H1 (cell line): ENCODE data around the gene PTGIR. TPM values are rescaled to one million over a fixed set of nuclear protein-coding genes. Genes with fewer than 3 reads are reported as not detected.

Experiments
- CTCF ChIA-PET: fragments of 300-600 bp; sonication (Branson Sonifier 250); formaldehyde crosslinking; loops from one replicate; lab custom pipeline; 2021; ENCODE audit not compliant: partially characterized antibody; lab: Charles Lee
- POLR2A ChIA-PET: fragments of 300-600 bp; sonication (Branson Sonifier 250); formaldehyde crosslinking; loops from one replicate; lab custom pipeline; 2021; ENCODE audit warnings: inconsistent platforms; ENCODE audit not compliant: partially characterized antibody; lab: Charles Lee
- DNase-seq, 2 experiments: peaks; one replicate each; pipeline versions ENCODE4 v3.0.0 to v3.0.0-alpha.2; 2010 to 2022; ENCODE audit warnings: low spot score in 2 of 2, low read depth in 1 of 2, mixed read lengths in 1 of 2
- FAIRE-seq: peaks from 2 replicates; lab custom pipeline; 2011; peaks lifted over from hg19 to GRCh38; lab: Jason Lieb, UNC
- H2AFZ ChIP-seq: 2 replicates; pipeline ENCODE4 v1.8.1; 2012; ENCODE audit warnings: low read length, inconsistent platforms
- H2AK5ac ChIP-seq: 2 replicates; pipeline ENCODE4 v1.6.1; 2013; ENCODE audit warnings: low read depth, low read length
- H2BK120ac ChIP-seq: replicated peaks from 2 replicates; pipeline ENCODE3; 2013; ENCODE audit warnings: low read depth, low read length, inconsistent platforms
- H2BK12ac ChIP-seq: 2 replicates; pipeline ENCODE4 v1.6.1; 2013; ENCODE audit warnings: low read depth, low read length
- H2BK15ac ChIP-seq: 2 replicates; pipeline ENCODE4 v1.6.1; 2013; ENCODE audit warnings: low read length
- H2BK20ac ChIP-seq: 2 replicates; pipeline ENCODE4 v1.6.1; 2013; ENCODE audit warnings: low read length
- H2BK5ac ChIP-seq: 2 replicates; pipeline ENCODE4 v1.6.1; 2013; ENCODE audit warnings: low read depth, low read length
- H3K14ac ChIP-seq: 2 replicates; pipeline ENCODE4 v1.6.1; 2013; ENCODE audit warnings: inconsistent platforms; ENCODE audit not compliant: insufficient read length
- H3K18ac ChIP-seq: 2 replicates; pipeline ENCODE4 v1.6.1; 2013; ENCODE audit warnings: low read length; ENCODE audit errors: extremely low read depth
- H3K23ac ChIP-seq: 2 replicates; pipeline ENCODE4 v1.6.1; 2013; ENCODE audit warnings: inconsistent platforms; ENCODE audit not compliant: insufficient read length
- H3K23me2 ChIP-seq: 2 replicates; pipeline ENCODE4 v1.6.1; 2013; ENCODE audit warnings: low read depth, low read length
- H3K27ac ChIP-seq: 2 replicates; pipeline ENCODE4 v1.6.1; 2011; ENCODE audit warnings: low read depth, low read length, inconsistent platforms
- H3K27me3 ChIP-seq, 4 experiments: replicated peaks in 1 of 4; 1 replicate in 1 of 4; 2 replicates in 3 of 4; pipeline versions ENCODE4 v1.6.1 to v1.8.1; 2011 to 2013; ENCODE audit warnings: low read length in 3 of 4, mild to moderate bottlenecking in 3 of 4, inconsistent platforms in 2 of 4, mixed read lengths in 2 of 4, moderate library complexity in 1 of 4; ENCODE audit not compliant: control insufficient read depth in 3 of 4, insufficient read depth in 3 of 4; ENCODE audit errors: extremely low read depth in 1 of 4
- H3K36me3 ChIP-seq, 4 experiments: 2 replicates each; pipeline versions ENCODE4 v1.6.1 to v1.8.1; 2011 to 2013; ENCODE audit warnings: mild to moderate bottlenecking in 4 of 4, low read length in 3 of 4, moderate library complexity in 2 of 4, control low read depth in 1 of 4, inconsistent platforms in 1 of 4; ENCODE audit not compliant: insufficient read depth in 4 of 4, control insufficient read depth in 2 of 4
- H3K4ac ChIP-seq: replicated peaks from 2 replicates; pipeline ENCODE3; 2013; ENCODE audit warnings: low read length, low read depth, mixed read lengths, inconsistent platforms; ENCODE audit not compliant: insufficient read length
- H3K4me1 ChIP-seq, 4 experiments: replicated peaks in 1 of 4; 1 replicate in 1 of 4; 2 replicates in 3 of 4; pipeline versions ENCODE4 v1.6.1 to v1.8.1; 2011 to 2013; ENCODE audit warnings: low read length in 3 of 4, inconsistent platforms in 2 of 4, mixed read lengths in 1 of 4; ENCODE audit not compliant: insufficient read depth in 4 of 4, control insufficient read depth in 3 of 4
- H3K4me2 ChIP-seq, 2 experiments: 2 replicates each; pipeline versions ENCODE4 v1.6.1 to v1.8.1; 2011 to 2013; ENCODE audit warnings: low read depth in 2 of 2, low read length in 2 of 2, control low read depth in 1 of 2, inconsistent platforms in 1 of 2, mild to moderate bottlenecking in 1 of 2; ENCODE audit not compliant: insufficient read depth in 1 of 2
- H3K4me3 ChIP-seq, 4 experiments: fragments of 200-600, 300-600 bp in 1 of 4; sonication (generic), shearing (Covaris generic), sonication (Bioruptor Twin) in 1 of 4; 2 replicates each; pipeline versions ENCODE4 v1.5.1 to v1.8.1; 2011 to 2016; ENCODE audit warnings: low read length in 4 of 4, low read depth in 3 of 4, control low read depth in 2 of 4, inconsistent platforms in 2 of 4, mild to moderate bottlenecking in 2 of 4, mixed read lengths in 1 of 4, moderate library complexity in 1 of 4; ENCODE audit not compliant: insufficient read depth in 2 of 4; ENCODE audit errors: extremely low read depth in 1 of 4
- H3K56ac ChIP-seq: replicated peaks from 2 replicates; pipeline ENCODE3; 2013; ENCODE audit warnings: low read depth, mild to moderate bottlenecking, mixed read lengths, low read length, inconsistent platforms; ENCODE audit not compliant: insufficient read length
- H3K79me1 ChIP-seq: 2 replicates; pipeline ENCODE4 v1.6.1; 2013; ENCODE audit warnings: low read depth, low read length, control low read depth
- H3K79me2 ChIP-seq, 2 experiments: 2 replicates each; pipeline versions ENCODE4 v1.6.1 to v1.8.1; 2012 to 2013; ENCODE audit warnings: low read length in 2 of 2, mild to moderate bottlenecking in 2 of 2, inconsistent platforms in 1 of 2; ENCODE audit not compliant: insufficient read depth in 2 of 2, control insufficient read depth in 1 of 2
- H3K9ac ChIP-seq, 4 experiments: replicated peaks in 1 of 4; 1 replicate in 1 of 4; 2 replicates in 3 of 4; pipeline versions ENCODE4 v1.6.1 to v1.8.1; 2011 to 2013; ENCODE audit warnings: low read depth in 3 of 4, low read length in 3 of 4, control low read depth in 2 of 4, mild to moderate bottlenecking in 2 of 4, moderate library complexity in 2 of 4, inconsistent platforms in 1 of 4; ENCODE audit errors: extremely low read depth in 1 of 4
- H3K9me3 ChIP-seq, 2 experiments: 2 replicates each; pipeline versions ENCODE4 v1.6.1 to v1.8.1; 2012 to 2013; ENCODE audit warnings: mild to moderate bottlenecking in 2 of 2, moderate library complexity in 2 of 2, control low read depth in 1 of 2, inconsistent platforms in 1 of 2, low read depth in 1 of 2, low read length in 1 of 2, mixed read lengths in 1 of 2; ENCODE audit not compliant: insufficient read depth in 2 of 2
- H4K20me1 ChIP-seq, 2 experiments: replicated peaks in 1 of 2; 2 replicates each; pipeline versions ENCODE3 to v1.8.1; 2011 to 2013; ENCODE audit warnings: inconsistent platforms in 2 of 2, low read length in 2 of 2, mild to moderate bottlenecking in 1 of 2; ENCODE audit not compliant: insufficient read depth in 2 of 2, control insufficient read depth in 1 of 2
- H4K5ac ChIP-seq: 2 replicates; pipeline ENCODE4 v1.6.1; 2013; ENCODE audit warnings: low read length, low read depth, mixed read lengths, inconsistent platforms; ENCODE audit not compliant: insufficient read length
- H4K8ac ChIP-seq: 2 replicates; pipeline ENCODE4 v1.8.0; 2013; ENCODE audit warnings: mild to moderate bottlenecking, moderate library complexity, low read length, inconsistent platforms; ENCODE audit not compliant: insufficient read depth; ENCODE audit errors: extremely low read depth
- H4K91ac ChIP-seq: replicated peaks from 2 replicates; pipeline ENCODE3; 2013; ENCODE audit warnings: low read length, mixed read lengths, inconsistent platforms; ENCODE audit not compliant: insufficient read length
- RAD21 ChIP-seq, 2 experiments: IDR thresholded peaks in 1 of 2; conservative IDR thresholded peaks in 1 of 2; 2 replicates each; pipeline ENCODE4 v1.6.1; 2011; ENCODE audit warnings: low read depth in 2 of 2, low read length in 2 of 2, improper control_type of control experiment in 1 of 2, inconsistent platforms in 1 of 2, mild to moderate bottlenecking in 1 of 2, moderate library complexity in 1 of 2
- SIX5 ChIP-seq: IDR thresholded peaks from 2 replicates; pipeline ENCODE4 v1.6.1; 2011; ENCODE audit warnings: mild to moderate bottlenecking, low read depth, low read length
- TCF12 ChIP-seq: IDR thresholded peaks from 2 replicates; pipeline ENCODE4 v1.6.1; 2011; ENCODE audit warnings: low read depth, mild to moderate bottlenecking, low read length
- WGBS, 2 experiments: shearing (Covaris generic) in 1 of 2; methylation state at CpG; one replicate each; pipeline versions ENCODE4 v1.1.6 to v1.1.7; 2013 to 2015; ENCODE audit warnings: low lambda C conversion rate in 2 of 2, mixed read lengths in 2 of 2, inconsistent platforms in 1 of 2, low coverage in 1 of 2, missing lambda C conversion rate in 1 of 2; ENCODE audit not compliant: insufficient replicate concordance in 2 of 2, insufficient coverage in 1 of 2, insufficient read length in 1 of 2; ENCODE audit errors: extremely low coverage in 1 of 2, missing lambda C conversion rate in 1 of 2; 5-methylcytosine and 5-hydroxymethylcytosine counted together
- polyA plus RNA-seq, 7 experiments: library from polyadenylated mRNA; depleted of rRNA in 3 of 7; stranded (reverse) in 5 of 7; unstranded in 2 of 7; fragments of >200 nt in 5 of 7; fragments of 200-250 nt in 2 of 7; gene quantifications; 1 replicate in 5 of 7; 2 replicates in 1 of 7; 4 replicates in 1 of 7; pipeline versions ENCODE4 v1.2.1 to v1.2.3, GENCODE V29; 2011 to 2013; ENCODE audit warnings: missing spikeins in 2 of 7, mixed read lengths in 2 of 7
- total RNA-seq: library from RNA; stranded (reverse); fragmentation: NEBNext Ultra II Directional; extraction: Animal tissue kit (Norgen Biotek cat#: 25700); gene quantifications from 2 replicates; pipeline ENCODE4 v1.2.1, GENCODE V29; 2021

The PTGIR gene
- total and polyA plus RNA-seq, 2 of the 8 experiments (the other 6 are each of a cell fraction or from before 2014, with no cell fraction given) = 0.15 TPM; not detected in 1

DNA sequence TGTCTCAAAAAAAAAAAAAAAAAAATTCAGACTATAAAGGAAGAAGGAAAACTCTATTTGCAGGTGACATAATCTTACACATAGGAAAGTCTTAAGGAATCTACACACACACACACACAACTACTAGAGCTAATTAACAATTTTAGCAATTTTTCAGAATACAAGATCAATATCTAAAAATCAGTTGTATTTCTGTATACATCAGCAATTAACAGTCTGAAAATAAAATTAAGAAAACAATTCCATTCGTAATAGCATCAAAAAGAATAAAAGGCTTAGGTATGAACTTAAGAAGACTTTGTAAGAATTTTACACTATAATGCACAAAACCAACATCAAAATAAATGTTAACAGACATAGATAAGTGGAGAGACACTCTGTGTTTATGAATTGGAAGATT is 39.4 kb downstream of the PTGIR start:
- H3K14ac ChIP-seq = no peak overlapping the region
- no peaks in the 10 kb centered on the region for H3K27me3 ChIP-seq
- no peak overlapping the region for H3K4me3 ChIP-seq
- no peaks in the 10 kb centered on the region for H3K4me1 ChIP-seq
- no peak for FAIRE-seq
- no peak overlapping the region for H3K9ac ChIP-seq
- POLR2A ChIA-PET = interaction anchor here (0.6 kb wide), 1 partner anchor 422 kb away, joined by 3 read pairs; no protein-coding TSS in a partner anchor
- H4K5ac ChIP-seq = no peak overlapping the region
- H2BK12ac ChIP-seq = no peak overlapping the region
- no peak overlapping the region for H2BK120ac ChIP-seq
- H3K4ac ChIP-seq = no peak overlapping the region
- no peak overlapping the region for H4K8ac ChIP-seq
- no peaks in the 10 kb centered on the region for H3K23me2 ChIP-seq
- H3K79me2 ChIP-seq = no peaks in the 10 kb centered on the region
- no peaks in the 10 kb centered on the region for H3K36me3 ChIP-seq
- H3K18ac ChIP-seq = no peak overlapping the region
- TF ChIP-seq SIX5 (no peak), RAD21 (IDR thresholded peaks at IDR 0.05 in 1 of 2, conservative IDR thresholded peaks at IDR 0.05 in 1 of 2; ENCODE audit: low read depth in 2 of 2, low read length in 2 of 2) (no peak), TCF12 (no peak)
- H2BK5ac ChIP-seq = no peak overlapping the region
- no peak overlapping the region for H3K56ac ChIP-seq
- no peak overlapping the region for H3K23ac ChIP-seq
- 88% methylated on average over 1 of the region's 1 CpG; no CpG with 5 or more reads in 1 of the 2 experiments for WGBS, 2 experiments
- no peak overlapping the region for H4K91ac ChIP-seq
- no peak overlapping the region for H2BK15ac ChIP-seq
- CTCF ChIA-PET = interaction anchor here (0.5 to 1.6 kb wide), 4 partner anchors 21 to 242 kb away, joined by 3 to 4 read pairs (median 3); no protein-coding TSS in a partner anchor
- no peak for DNase-seq
- H3K79me1 ChIP-seq = no peaks in the 10 kb centered on the region
- no peak overlapping the region for H2AK5ac ChIP-seq
- no peaks in the 10 kb centered on the region for H4K20me1 ChIP-seq
- H3K9me3 ChIP-seq = no peaks in the 10 kb centered on the region
- H2AFZ ChIP-seq = no peak overlapping the region
- no peak overlapping the region for H3K4me2 ChIP-seq
- no peak overlapping the region for H2BK20ac ChIP-seq
- no peak overlapping the region for H3K27ac ChIP-seq
